NCI-H460 (cell line): ENCODE results near the gene ARV1. TPM values are rescaled to one million over a fixed set of nuclear protein-coding genes. Genes with fewer than 3 reads are reported as not detected.

ENCODE experiments used
- DNase-seq: peaks from one replicate; pipeline ENCODE4 v3.0.0-alpha.2; 2016; ENCODE audit warnings: low read depth; ENCODE audit errors: extremely low read depth
- polyA plus RNA-seq: library from polyadenylated mRNA; depleted of rRNA; stranded (reverse); fragments of >200 nt; gene quantifications from 2 replicates; pipeline ENCODE4 v1.2.3, GENCODE V29; 2014; cell fraction: nucleus; rRNA removed
- total RNA-seq: library from RNA; depleted of rRNA; stranded (reverse); fragments of >200 nt; shearing (Covaris generic); gene quantifications from 2 replicates; pipeline ENCODE4 v1.2.3, GENCODE V29; 2014; rRNA removed

ARV1 gene
- 43.8 and 45.8 TPM in 2 replicates for total RNA-seq
- 32.7 and 42.8 TPM in 2 replicates for polyA plus RNA-seq

GRCh38 chr1:230978491-230979388 is at the start of gene ARV1, which contains the start of gene TTC13:
TSS of gene ARV1 (plus strand) at chr1:230979094. CDS start at chr1:230979106, 12 bp downstream.
TSS of gene TTC13 (minus strand) at chr1:230978861. CDS start at chr1:230978830, 31 bp downstream.
- peak; percentile 100 for DNase-seq

- DNase-seq, result no peak
Measured at GRCh38 chr1:230930986-230931385, 47.9 kb upstream of the ARV1 start.

- DNase-seq, result no peak
Measured at GRCh38 chr1:230935852-230936251, 43.0 kb upstream of the ARV1 start.

GRCh38 chr1:230936475-230936874 is 42.4 kb upstream of the ARV1 start:
- DNase-seq, result no peak

- no peak for DNase-seq
Measured at GRCh38 chr1:230937371-230937770, 41.5 kb upstream of the ARV1 start.

- DNase-seq, result no peak
Measured at GRCh38 chr1:230938924-230939368, 39.9 kb upstream of the ARV1 start.

- DNase-seq, result no peak
Measured at GRCh38 chr1:230939806-230940489, 38.9 kb upstream of the ARV1 start.

GRCh38 chr1:230940848-230941247 is 38.0 kb upstream of the ARV1 start:
- no peak for DNase-seq

GRCh38 chr1:230943048-230943593 is 35.8 kb upstream of the ARV1 start:
- no peak for DNase-seq

GRCh38 chr1:230948301-230948700 is 30.6 kb upstream of the ARV1 start:
- no peak for DNase-seq

- no peak for DNase-seq
Measured at GRCh38 chr1:230948903-230949302, 30.0 kb upstream of the ARV1 start.

- DNase-seq, result no peak
Measured at GRCh38 chr1:230950404-230950803, 28.5 kb upstream of the ARV1 start.

GRCh38 chr1:230957580-230957989 is 21.3 kb upstream of the ARV1 start:
- DNase-seq, result no peak

GRCh38 chr1:230958370-230958769 is 20.5 kb upstream of the ARV1 start:
- no peak for DNase-seq

GRCh38 chr1:230964896-230965295 is 14.0 kb upstream of the ARV1 start:
- no peak for DNase-seq

- no peak for DNase-seq
Measured at GRCh38 chr1:230965535-230965934, 13.4 kb upstream of the ARV1 start.

- DNase-seq, result no peak
Measured at GRCh38 chr1:230966358-230966873, 12.5 kb upstream of the ARV1 start.

- no peak for DNase-seq
Measured at GRCh38 chr1:230970432-230970831, 8.5 kb upstream of the ARV1 start.

- DNase-seq, result no peak
Measured at GRCh38 chr1:230971771-230972170, 7.1 kb upstream of the ARV1 start.

GRCh38 chr1:230972855-230973271 is 6.0 kb upstream of the ARV1 start:
- DNase-seq, result no peak

- DNase-seq, result no peak
Measured at GRCh38 chr1:230975636-230976035, 3.3 kb upstream of the ARV1 start.
